Muscle of leg (tissue), 11 donors: ENCODE measurements around the gene KDM2B. TPM values are rescaled to one million over a fixed set of nuclear protein-coding genes. Genes with fewer than 3 reads are reported as not detected.
"Not testable (repeated sequence)": the region's sequence is repeated elsewhere in the genome, so short reads cannot be mapped to it uniquely, and the experiment has no call there.

Experiments used
- DNase-seq: peaks from one replicate; pipeline ENCODE4 v3.0.0; 2013
- H3K27ac ChIP-seq: one replicate; pipeline ENCODE4 v1.5.1; 2013; ENCODE audit warnings: mild to moderate bottlenecking, low read length, control low read depth
- H3K27me3 ChIP-seq: one replicate; pipeline ENCODE4 v1.6.1; 2013; ENCODE audit warnings: low read length; ENCODE audit not compliant: control insufficient read depth, insufficient read depth
- H3K36me3 ChIP-seq: one replicate; pipeline ENCODE4 v1.6.1; 2013; ENCODE audit warnings: low read length; ENCODE audit not compliant: control insufficient read depth, insufficient read depth
- H3K4me1 ChIP-seq: one replicate; pipeline ENCODE4 v1.6.1; 2013; ENCODE audit warnings: low read length; ENCODE audit not compliant: control insufficient read depth, insufficient read depth
- H3K4me3 ChIP-seq: one replicate; pipeline ENCODE4 v1.5.1; 2013; ENCODE audit warnings: low read length, control low read depth
- H3K9me3 ChIP-seq: replicated peaks from 2 replicates; pipeline ENCODE4 v1.6.1; 2013; ENCODE audit warnings: low read depth, low read length; ENCODE audit not compliant: control insufficient read depth
- WGBS: methylation state at CpG from one replicate; pipeline ENCODE4 v1.1.5; 2013; ENCODE audit warnings: missing lambda C conversion rate; ENCODE audit not compliant: insufficient coverage; 5-methylcytosine and 5-hydroxymethylcytosine counted together
- polyA plus RNA-seq, 8 donors: library from polyadenylated mRNA; unstranded; fragments of 120-200 nt; gene quantifications; one replicate each; pipeline versions ENCODE4 v1.2.1 to v1.2.3, GENCODE V29; 2013; ENCODE audit warnings: inconsistent platforms in 1 of 8, low replicate concordance in 1 of 8; ENCODE audit not compliant: insufficient read length in 8 of 8, insufficient read depth in 1 of 8
- total RNA-seq: library from RNA; stranded (reverse); fragments of 120-200 nt; gene quantifications from one replicate; pipeline ENCODE4 v1.2.4, GENCODE V29; 2013

The KDM2B gene
- total and polyA plus RNA-seq, 9 donors = 15.3 to 27.3 (median 23.2) TPM

DNA sequence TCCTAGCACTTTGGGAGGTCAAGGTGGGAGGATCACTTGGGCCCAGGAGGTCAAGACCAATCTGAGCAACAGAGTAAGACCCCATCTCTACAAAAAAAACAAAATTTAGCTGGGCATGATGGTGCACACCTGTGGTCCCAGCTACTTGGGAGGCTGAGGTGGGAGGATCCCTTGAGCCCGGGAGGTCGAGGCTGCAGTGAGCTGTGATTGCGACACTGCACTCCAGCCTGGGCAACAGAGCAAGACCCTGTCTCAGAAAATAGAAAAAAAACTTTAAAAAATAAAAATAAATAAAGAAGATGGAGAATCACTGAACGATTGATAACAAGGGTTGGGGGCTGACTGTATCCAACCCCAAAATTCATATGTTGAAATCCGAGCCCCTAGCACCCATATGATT, 96.3 kb downstream of the KDM2B start:
- H3K27ac ChIP-seq, H3K36me3 ChIP-seq, H3K9me3 ChIP-seq, DNase-seq, H3K27me3 ChIP-seq, H3K4me3 ChIP-seq, H3K4me1 ChIP-seq: not testable (repeated sequence)
- no CpG with 5 or more reads among the region's 5 CpGs for WGBS

DNA sequence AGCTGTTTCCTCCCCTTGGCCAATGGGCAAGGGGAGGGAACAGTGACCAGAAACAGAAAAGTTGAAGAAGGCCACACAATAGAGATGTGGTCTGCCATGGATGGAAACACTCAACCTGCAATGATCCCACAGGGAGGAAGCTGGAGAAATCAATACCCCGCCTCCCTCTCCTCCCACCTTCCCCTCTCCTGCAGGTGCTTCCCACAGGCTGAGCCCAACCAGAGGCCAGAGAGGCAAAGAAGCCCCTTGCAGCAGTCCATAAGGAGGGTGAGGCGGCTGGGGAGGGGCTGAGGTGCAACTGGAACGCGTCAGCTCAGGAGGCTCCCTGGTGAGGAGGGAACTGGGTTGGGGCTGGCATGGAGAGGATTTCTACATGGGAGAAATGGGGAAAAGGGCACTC, 96.9 kb downstream of the KDM2B start:
- no peaks in the 10 kb centered on the region for H3K9me3 ChIP-seq
- H3K4me1 ChIP-seq = no peaks in the 10 kb centered on the region
- no peak overlapping the region for H3K4me3 ChIP-seq
- H3K36me3 ChIP-seq = peaks cover 3% of the 10 kb centered on the region
- no peaks in the 10 kb centered on the region for H3K27me3 ChIP-seq
- H3K27ac ChIP-seq = no peak overlapping the region
- 51% methylated on average over 3 of the region's 4 CpGs for WGBS
- no peak for DNase-seq

DNA sequence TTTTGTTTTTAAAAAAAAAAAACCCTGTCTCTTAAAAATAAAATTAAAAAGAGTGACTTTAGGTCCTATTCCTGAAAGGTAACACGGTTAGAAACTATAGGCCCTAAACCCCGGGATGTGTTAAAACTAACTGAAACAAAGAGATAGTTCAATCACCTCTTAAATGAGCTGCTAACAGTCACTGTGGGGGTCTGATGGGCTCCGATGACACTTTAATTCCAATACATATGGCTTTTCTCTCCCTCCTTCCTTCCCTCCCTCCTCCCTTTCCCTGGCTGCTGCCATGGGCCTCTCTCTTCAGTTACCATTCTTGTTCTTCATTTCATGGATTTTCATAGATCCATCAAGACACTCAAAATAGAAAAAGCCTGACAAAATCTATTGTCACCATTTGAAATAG, 104.3 kb downstream of the KDM2B start:
- no peak overlapping the region for H3K4me3 ChIP-seq
- no peaks in the 10 kb centered on the region for H3K4me1 ChIP-seq
- no peaks in the 10 kb centered on the region for H3K36me3 ChIP-seq
- DNase-seq = no peak
- WGBS = 43% methylated on average over 1 of the region's 3 CpGs
- no peaks in the 10 kb centered on the region for H3K9me3 ChIP-seq
- no peaks in the 10 kb centered on the region for H3K27me3 ChIP-seq
- H3K27ac ChIP-seq = no peak overlapping the region

DNA sequence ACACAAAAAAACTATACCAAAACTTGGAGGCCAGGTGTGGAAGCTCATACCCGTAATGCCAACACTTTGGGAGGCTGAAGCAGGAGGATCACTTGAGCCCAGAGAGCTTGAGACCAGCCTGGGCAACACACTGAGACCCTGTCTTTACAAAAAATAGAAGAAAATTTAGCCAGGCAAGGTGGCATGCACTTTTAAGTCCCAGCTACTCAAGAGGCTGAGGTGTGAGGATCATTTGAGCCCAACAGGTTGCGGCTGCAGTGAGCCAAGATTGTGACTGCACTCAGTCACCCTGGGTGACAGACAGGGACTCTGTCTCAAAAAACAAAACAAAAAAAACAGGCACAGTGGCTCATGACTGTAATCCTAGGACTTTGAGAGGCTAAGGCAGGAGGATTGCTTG, 105.5 kb downstream of the KDM2B start:
- H3K36me3 ChIP-seq = no peaks in the 10 kb centered on the region
- 100% methylated on average over 1 of the region's 2 CpGs for WGBS
- no peaks in the 10 kb centered on the region for H3K9me3 ChIP-seq
- DNase-seq = no peak
- H3K4me3 ChIP-seq = no peak overlapping the region
- H3K27ac ChIP-seq = no peak overlapping the region
- H3K27me3 ChIP-seq = no peaks in the 10 kb centered on the region
- H3K4me1 ChIP-seq = no peaks in the 10 kb centered on the region

DNA sequence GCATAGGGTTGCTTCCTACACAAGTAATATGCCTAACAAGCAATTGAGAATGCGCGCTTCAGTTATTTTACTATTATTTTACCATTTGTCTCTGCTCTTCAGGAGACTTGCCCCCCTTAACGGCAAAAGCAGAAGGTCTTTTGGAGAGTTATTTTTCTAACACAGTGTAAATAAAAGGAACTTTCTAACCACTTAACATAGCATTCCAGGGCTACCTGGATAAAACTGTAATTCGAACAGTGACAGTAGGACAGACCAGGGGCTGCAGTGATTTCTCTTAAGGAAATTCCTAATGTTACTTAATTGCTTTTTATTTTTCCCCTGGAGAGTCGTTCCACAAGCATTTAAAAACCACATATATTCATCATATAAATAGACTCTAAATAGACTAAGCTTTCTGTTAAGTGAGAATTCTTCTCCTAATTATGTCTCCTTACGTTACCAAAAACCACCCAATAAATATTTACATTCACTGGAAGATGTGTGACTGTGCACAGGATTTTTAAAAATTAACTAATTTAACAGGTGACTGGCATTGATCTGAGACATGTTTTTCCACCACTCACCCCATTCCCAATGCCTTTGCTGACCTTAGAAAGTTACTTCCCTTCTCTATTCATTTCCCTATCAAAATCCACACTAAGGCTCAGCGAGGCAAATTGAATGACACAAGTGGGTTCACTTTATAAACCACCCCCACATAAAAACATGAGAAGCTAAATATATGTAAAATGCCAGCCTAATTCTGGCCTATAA, 108.5 kb downstream of the KDM2B start:
- no peak for DNase-seq
- H3K27me3 ChIP-seq = no peaks in the 10 kb centered on the region
- H3K27ac ChIP-seq = no peak overlapping the region
- peaks cover 6% of the 10 kb centered on the region for H3K4me1 ChIP-seq
- H3K36me3 ChIP-seq = no peaks in the 10 kb centered on the region
- WGBS = 70% methylated on average over 2 of the region's 7 CpGs
- no peak overlapping the region for H3K4me3 ChIP-seq
- H3K9me3 ChIP-seq = no peaks in the 10 kb centered on the region

DNA sequence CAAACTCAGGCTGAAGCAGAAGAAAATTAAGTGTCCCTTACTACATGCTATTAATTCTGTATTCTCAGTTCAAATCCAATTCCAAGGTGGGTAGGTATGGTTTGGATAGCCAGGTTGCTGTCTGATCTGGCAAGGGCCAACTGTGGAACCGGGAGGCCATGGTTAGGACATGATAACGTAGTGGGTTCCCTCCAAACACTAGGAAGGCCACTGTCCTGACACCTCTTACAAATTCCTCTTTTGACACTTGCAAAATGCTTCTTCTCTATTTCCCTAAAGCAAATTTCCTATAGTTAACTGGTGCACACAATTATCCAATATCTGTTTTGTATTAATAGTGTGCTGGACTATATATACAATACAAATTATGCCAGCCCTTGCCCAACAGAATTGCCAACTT, 110.1 kb downstream of the KDM2B start:
- Histone ChIP-seq H3K4me1 (peaks cover 12% of the 10 kb centered on the region), H3K27ac (no peak overlapping the region), H3K36me3 (no peaks in the 10 kb centered on the region)

DNA sequence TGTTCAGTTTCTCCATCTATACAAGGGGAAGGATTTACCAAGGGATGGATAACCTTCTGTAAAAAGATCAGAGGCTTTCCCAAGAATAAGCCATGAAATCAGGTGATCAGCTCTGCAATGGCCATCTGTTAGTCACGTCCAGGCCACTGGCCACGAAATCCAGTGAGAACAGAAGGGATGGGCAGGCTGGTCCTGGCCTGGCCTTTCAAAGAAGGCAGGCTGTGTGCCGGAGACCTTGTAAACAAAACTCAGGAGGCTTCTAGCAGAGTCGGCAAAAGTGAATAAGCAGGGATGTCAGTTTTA, 112.4 kb downstream of the KDM2B start:
- DNase-seq = no peak
- H3K4me1 ChIP-seq = peaks cover 15% of the 10 kb centered on the region
- no peaks in the 10 kb centered on the region for H3K36me3 ChIP-seq
- WGBS = 44% methylated on average over 3 of the region's 4 CpGs
- H3K9me3 ChIP-seq = no peaks in the 10 kb centered on the region
- H3K4me3 ChIP-seq = no peak overlapping the region
- H3K27me3 ChIP-seq = no peaks in the 10 kb centered on the region
- H3K27ac ChIP-seq = no peak overlapping the region

More for the DNA sequence above, 110.1 kb downstream of the KDM2B start:
- no peaks in the 10 kb centered on the region for H3K27me3 ChIP-seq
- H3K9me3 ChIP-seq = no peaks in the 10 kb centered on the region
- no peak overlapping the region for H3K4me3 ChIP-seq
- DNase-seq = no peak
- WGBS = no CpG with 5 or more reads among the region's 2 CpGs

DNA sequence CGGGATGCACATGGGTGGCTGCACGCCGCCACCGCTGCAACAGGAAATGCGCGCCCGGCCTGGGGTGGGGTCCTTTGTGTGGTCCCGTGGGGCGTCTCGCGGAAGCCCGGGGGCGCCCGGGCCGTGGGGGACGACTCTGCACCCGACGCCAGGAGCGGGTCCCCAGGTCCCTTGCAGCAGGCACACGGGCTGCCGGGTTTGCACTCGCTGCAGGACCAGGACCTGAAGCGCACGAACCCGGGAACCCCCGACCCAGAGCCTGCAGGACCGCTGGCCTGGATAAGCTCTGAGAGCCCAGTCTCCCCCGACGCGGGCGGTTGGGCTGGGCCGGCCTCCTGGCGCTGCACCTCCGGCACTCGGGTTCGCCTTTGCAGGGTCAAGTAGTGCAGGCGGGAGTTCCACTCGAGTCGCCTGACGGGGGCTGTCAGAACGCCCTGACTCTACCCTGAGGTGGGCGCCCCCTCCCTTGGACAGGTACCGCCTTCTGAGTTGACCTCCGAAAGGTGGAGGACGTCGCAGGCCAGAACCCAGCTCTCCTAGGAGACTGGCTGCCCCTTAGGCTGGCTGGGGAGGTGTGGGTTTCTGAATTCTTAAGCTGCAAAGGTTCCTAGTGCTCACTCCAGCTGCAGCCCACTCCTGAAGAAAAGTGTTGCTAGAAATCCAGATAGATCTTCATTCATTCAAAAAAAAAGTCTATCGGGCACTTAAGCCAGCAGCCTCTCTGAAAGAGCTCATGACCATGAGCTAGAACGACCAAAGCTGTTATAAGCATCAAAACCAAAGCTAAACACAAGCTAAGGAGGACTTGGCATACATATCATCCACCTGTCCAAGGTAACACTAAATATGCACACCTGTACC, 113.0 kb downstream of the KDM2B start:
- peaks cover 15% of the 10 kb centered on the region for H3K4me1 ChIP-seq
- H3K27ac ChIP-seq = no peak overlapping the region
- no peak for DNase-seq
- H3K9me3 ChIP-seq = no peaks in the 10 kb centered on the region
- WGBS = under 1% methylated on average over 42 of the region's 48 CpGs
- H3K4me3 ChIP-seq = peak overlapping the region; percentile 60
- H3K36me3 ChIP-seq = no peaks in the 10 kb centered on the region
- H3K27me3 ChIP-seq = no peaks in the 10 kb centered on the region

DNA sequence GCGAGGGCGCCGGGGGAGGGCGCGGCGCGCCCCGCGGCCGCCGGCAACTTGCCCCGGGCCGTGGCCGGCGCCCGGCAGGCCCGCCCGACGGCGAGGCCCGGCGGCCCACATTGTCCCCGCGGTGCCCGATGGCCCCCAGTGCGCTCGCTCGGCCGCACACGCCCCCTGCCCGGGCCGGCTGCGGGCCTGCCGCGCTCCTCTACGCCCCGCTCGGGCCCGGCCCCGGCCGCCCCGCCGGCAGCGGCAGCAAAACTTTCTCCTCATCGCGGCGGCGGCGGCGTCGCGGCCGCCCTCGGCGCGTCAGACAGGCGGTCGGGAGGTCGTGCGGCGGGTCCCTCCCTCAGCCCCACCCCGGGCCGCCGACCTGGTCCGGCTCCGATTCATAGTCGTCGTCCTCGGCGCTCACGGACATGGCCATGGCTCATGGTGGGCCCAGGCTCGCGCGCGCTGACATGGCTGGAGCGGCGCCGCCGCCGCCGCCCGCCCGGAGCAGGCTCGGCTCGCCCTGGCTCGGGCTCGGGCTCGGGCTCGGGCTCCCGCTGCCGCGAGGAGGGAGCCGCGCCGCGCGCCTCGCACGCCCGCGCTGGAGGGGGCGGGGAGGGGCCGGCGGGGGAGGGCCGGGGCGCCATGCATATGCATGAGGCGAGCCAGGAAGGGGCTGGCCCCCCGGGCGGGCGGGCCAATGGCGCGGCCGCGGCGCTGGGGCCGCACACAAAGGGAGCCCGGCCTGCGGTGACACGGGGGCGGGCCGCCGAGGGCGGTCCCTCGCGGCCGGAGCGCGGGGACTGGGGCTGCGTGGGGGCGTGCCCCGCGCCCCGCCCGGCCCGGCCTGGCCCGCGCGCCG, 113.8 kb downstream of the KDM2B start:
- H3K27ac ChIP-seq = peak overlapping the region; percentile 20
- peaks cover 16% of the 10 kb centered on the region for H3K4me1 ChIP-seq
- no peaks in the 10 kb centered on the region for H3K36me3 ChIP-seq
- WGBS = under 1% methylated on average over 123 of the region's 139 CpGs
- no peaks in the 10 kb centered on the region for H3K9me3 ChIP-seq
- H3K4me3 ChIP-seq = peak overlapping the region; percentile 60
- no peaks in the 10 kb centered on the region for H3K27me3 ChIP-seq
- DNase-seq = peak; percentile 95
